Measurements from ENCODE around the gene BCL2A1.
"Not testable (repeated sequence)": the region's sequence is repeated elsewhere in the genome, so short reads cannot be mapped to it uniquely, and the experiment has no call there.

Gene BCL2A1

GRCh38 chr15:79989183-79989582 lies 18.2 kb upstream of the BCL2A1 start:
- DNase-seq (ENCODE audit: low read depth): no peak

- no peak for DNase-seq (ENCODE audit: low read depth)
Measured at GRCh38 chr15:79988448-79989117, 17.6 kb upstream of the BCL2A1 start.

GRCh38 chr15:79987969-79988368 lies 17.0 kb upstream of the BCL2A1 start:
- no peak for DNase-seq (ENCODE audit: low read depth)

GRCh38 chr15:79987569-79987955 lies 16.6 kb upstream of the BCL2A1 start:
- DNase-seq (ENCODE audit: low read depth): no peak

- no peak for DNase-seq (ENCODE audit: low read depth)
Measured at GRCh38 chr15:79981831-79982455, 10.9 kb upstream of the BCL2A1 start.

- DNase-seq (ENCODE audit: low read depth): peak; percentile 59
Measured at GRCh38 chr15:79978655-79979514, 7.9 kb upstream of the BCL2A1 start.

GRCh38 chr15:79978260-79978654 lies 7.3 kb upstream of the BCL2A1 start:
- DNase-seq (ENCODE audit: low read depth): no peak

GRCh38 chr15:79977431-79978054 lies 6.5 kb upstream of the BCL2A1 start:
- no peak for DNase-seq (ENCODE audit: low read depth)

- no peak for DNase-seq (ENCODE audit: low read depth)
Measured at GRCh38 chr15:79973456-79974195, 2.6 kb upstream of the BCL2A1 start.

GRCh38 chr15:79972863-79973262 lies 1.9 kb upstream of the BCL2A1 start:
- no peak for DNase-seq (ENCODE audit: low read depth)

- DNase-seq (ENCODE audit: low read depth): no peak
Measured at GRCh38 chr15:79970181-79970580, 815 bp downstream of the BCL2A1 start.

- no peak for DNase-seq (ENCODE audit: low read depth)
Measured at GRCh38 chr15:79969146-79969545, 1.9 kb downstream of the BCL2A1 start.

GRCh38 chr15:79967298-79968182 lies 3.5 kb downstream of the BCL2A1 start:
- no peak for DNase-seq (ENCODE audit: low read depth)

- no peak for DNase-seq (ENCODE audit: low read depth)
Measured at GRCh38 chr15:79966634-79967297, 4.2 kb downstream of the BCL2A1 start.

GRCh38 chr15:79965846-79966630 lies 5.0 kb downstream of the BCL2A1 start:
- DNase-seq (ENCODE audit: low read depth): no peak

GRCh38 chr15:79964232-79964805 lies 6.7 kb downstream of the BCL2A1 start:
- DNase-seq (ENCODE audit: low read depth): no peak

- not testable (repeated sequence) for DNase-seq (ENCODE audit: low read depth)
Measured at GRCh38 chr15:79962921-79963320, 8.1 kb downstream of the BCL2A1 start.

GRCh38 chr15:79962178-79962577 lies 8.8 kb downstream of the BCL2A1 start:
- no peak for DNase-seq (ENCODE audit: low read depth)

Data from GM04503 (cell line).